Prostate gland (tissue), 2 donors: ENCODE results near the gene B3GALT6.

Experiments
- POLR2A ChIP-seq: fragments of 450-650 bp; IDR thresholded peaks from one replicate; pipeline ENCODE4 v1.6.1; 2016; ENCODE audit warnings: antibody characterized with exemption, mild to moderate bottlenecking
- POLR2AphosphoS5 ChIP-seq: sonication (generic); formaldehyde crosslinking; IDR thresholded peaks from one replicate; pipeline ENCODE4 v1.6.1; 2017; ENCODE audit warnings: antibody characterized with exemption
- TF ChIP-seq, protein P1 (sequence below), 4 experiments: fragments of 200-600 bp in 2 of 4; fragments of 450-650 bp in 2 of 4; sonication (generic) in 2 of 4; IDR thresholded peaks; 1 replicate in 3 of 4; 2 replicates in 1 of 4; pipeline ENCODE4 v1.5.1; 2016 to 2019; ENCODE audit warnings: antibody characterized with exemption in 4 of 4, mild to moderate bottlenecking in 2 of 4, moderate library complexity in 2 of 4

DNA sequence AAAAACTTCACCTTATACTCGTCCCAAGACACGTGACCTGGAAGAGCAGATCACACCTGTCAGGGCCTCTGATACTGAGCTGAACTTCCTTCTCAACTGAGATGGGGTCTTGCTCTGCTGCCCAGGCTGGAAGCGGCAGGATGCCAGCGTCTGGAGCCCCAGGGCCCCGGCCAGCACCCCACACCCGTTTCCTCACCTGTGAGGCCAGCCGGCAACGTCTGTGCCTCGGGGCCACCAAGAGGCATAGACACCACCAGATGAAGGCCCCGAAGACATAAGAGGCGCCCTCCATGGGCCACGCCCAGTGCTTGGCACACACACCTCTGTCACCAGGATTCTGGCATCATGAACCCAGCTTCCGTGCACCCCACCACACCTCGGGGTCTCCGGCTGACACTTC is 8.7 kb upstream of the B3GALT6 start:
- TF ChIP-seq, protein P1, sequence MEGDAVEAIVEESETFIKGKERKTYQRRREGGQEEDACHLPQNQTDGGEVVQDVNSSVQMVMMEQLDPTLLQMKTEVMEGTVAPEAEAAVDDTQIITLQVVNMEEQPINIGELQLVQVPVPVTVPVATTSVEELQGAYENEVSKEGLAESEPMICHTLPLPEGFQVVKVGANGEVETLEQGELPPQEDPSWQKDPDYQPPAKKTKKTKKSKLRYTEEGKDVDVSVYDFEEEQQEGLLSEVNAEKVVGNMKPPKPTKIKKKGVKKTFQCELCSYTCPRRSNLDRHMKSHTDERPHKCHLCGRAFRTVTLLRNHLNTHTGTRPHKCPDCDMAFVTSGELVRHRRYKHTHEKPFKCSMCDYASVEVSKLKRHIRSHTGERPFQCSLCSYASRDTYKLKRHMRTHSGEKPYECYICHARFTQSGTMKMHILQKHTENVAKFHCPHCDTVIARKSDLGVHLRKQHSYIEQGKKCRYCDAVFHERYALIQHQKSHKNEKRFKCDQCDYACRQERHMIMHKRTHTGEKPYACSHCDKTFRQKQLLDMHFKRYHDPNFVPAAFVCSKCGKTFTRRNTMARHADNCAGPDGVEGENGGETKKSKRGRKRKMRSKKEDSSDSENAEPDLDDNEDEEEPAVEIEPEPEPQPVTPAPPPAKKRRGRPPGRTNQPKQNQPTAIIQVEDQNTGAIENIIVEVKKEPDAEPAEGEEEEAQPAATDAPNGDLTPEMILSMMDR (IDR thresholded peaks at IDR 0.05) = no peak
- TF ChIP-seq POLR2AphosphoS5 = no peak
- no peak for TF ChIP-seq POLR2A
